GM12872 (cell line): ENCODE measurements around the gene SLC17A9.

ENCODE experiments used
- CTCF ChIP-seq: IDR thresholded peaks from 3 replicates; pipeline ENCODE4 v1.5.1; 2011; ENCODE audit warnings: low read depth, mild to moderate bottlenecking, low read length, moderate library complexity; ENCODE audit not compliant: insufficient read depth

SLC17A9 gene

GRCh38 chr20:63005862-63006539 lies 53.5 kb downstream of the SLC17A9 start:
- TF ChIP-seq CTCF = no peak

GRCh38 chr20:63006540-63007359 lies 54.2 kb downstream of the SLC17A9 start, which contains the start of gene BHLHE23:
Gene BHLHE23 (minus strand): TSS chr20:63006964. CDS start chr20:63006774, 190 bp downstream.
- no peak for TF ChIP-seq CTCF

DNA sequence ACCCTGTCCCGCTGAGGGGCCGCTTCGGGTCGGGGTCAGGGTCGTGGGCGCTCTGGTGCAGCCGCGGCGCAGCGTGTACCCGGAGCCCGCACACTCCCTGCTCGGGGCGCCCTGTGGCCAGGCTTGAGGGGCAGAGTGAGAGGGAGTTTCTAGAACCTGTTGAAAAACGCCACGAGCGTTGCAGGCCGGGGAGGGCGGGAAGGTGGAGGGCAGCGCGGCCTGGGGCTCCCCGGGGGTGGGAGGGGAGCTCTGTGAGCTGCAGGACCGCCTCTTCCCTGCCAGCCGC lies 54.8 kb downstream of the SLC17A9 start:
- no peak for TF ChIP-seq CTCF

DNA sequence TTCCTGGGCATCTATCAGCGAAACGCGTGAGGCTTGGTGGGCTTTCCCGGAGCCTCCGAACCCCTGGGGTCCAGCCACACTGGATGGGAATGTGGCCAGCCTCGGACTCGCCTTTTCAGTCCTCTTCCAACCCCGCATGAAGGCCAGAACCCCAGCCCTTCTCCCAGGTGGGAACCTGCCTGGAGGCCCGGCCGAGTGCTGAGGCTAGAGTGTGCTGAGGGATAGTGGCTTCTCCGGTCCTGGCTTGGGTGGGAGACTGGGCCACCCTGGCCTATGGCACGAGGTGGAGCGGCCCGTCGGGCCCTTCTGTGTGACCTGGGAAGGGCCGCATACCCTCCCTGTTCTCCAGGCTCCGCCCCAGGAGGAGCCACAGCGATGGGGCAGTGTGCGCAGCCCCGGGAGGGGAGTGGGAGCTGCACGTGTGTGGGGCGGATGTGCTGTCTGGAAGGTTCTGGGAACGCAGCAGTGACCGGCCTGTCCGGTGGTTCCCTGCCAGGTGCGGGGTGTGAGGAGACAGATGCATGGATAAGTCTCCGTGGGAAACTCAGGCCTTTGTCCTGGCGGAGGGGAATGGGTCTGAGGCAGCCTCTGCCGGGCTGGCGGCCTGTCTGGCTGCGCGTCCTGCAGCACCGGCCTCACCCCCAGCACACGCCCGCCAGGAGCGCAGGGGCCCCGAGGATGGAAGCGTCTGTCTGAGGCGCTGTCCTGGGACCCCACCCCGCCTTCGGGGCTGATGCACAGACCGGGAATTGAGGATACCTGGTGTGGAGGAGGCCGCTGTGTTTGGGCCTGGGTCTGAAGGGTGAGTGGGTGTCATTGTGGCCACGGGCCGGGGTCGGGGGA lies 55.4 kb downstream of the SLC17A9 start:
- no peak for TF ChIP-seq CTCF

DNA sequence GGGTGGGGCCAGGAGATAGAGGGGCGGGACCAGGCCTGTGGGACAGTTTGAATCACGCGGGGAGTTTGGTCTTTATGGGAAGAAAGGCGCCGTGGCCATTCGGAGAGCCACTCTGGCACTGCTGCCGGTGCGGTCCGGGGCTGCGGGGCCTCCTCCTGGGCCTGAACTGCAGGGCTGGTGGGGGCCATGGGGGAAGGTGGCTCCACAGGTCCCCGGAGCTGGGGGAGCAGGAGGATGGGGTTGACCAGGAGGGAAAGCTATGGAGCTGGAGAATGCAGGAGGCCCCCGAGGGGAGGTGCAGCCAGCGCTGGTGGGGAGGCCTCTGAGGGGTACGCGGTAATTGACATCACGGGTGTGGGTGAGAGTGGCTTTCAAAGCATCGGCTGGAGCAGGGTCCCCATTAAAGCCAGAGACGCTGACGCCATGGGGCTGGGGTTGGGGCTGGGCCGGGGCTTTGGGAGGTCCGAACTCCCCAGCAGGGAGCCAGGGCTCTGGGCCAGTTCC lies 56.1 kb downstream of the SLC17A9 start:
- TF ChIP-seq CTCF = no peak

GRCh38 chr20:63009045-63009961 lies 56.8 kb downstream of the SLC17A9 start:
- TF ChIP-seq CTCF = peak; percentile 88
